ENCODE data around the gene COL5A1.

DNA sequence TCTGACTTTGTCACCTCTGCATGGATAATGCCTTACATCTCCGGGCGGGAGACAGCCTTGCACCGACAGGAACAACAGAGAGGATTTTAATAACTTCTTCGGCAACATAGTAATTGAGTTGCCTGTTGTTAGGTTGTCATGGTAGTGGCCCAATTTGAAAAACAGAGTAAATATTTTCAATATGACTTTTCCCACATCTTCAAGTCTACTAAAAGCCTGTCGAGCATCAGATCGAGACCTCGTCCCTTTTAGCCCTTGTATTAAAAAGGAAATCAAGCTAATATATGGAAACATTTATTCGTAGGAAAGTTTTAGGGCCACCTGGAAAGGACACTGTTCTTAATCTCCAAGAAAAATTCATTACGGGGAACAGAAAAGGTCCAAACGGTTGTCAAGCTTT is 168.2 kb downstream of the COL5A1 start:
- TF ChIP-seq POLR2A (IDR thresholded peaks at IDR 0.05): no peak
- TF ChIP-seq, protein P1, sequence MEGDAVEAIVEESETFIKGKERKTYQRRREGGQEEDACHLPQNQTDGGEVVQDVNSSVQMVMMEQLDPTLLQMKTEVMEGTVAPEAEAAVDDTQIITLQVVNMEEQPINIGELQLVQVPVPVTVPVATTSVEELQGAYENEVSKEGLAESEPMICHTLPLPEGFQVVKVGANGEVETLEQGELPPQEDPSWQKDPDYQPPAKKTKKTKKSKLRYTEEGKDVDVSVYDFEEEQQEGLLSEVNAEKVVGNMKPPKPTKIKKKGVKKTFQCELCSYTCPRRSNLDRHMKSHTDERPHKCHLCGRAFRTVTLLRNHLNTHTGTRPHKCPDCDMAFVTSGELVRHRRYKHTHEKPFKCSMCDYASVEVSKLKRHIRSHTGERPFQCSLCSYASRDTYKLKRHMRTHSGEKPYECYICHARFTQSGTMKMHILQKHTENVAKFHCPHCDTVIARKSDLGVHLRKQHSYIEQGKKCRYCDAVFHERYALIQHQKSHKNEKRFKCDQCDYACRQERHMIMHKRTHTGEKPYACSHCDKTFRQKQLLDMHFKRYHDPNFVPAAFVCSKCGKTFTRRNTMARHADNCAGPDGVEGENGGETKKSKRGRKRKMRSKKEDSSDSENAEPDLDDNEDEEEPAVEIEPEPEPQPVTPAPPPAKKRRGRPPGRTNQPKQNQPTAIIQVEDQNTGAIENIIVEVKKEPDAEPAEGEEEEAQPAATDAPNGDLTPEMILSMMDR (IDR thresholded peaks at IDR 0.05 in 4 of 5, conservative IDR thresholded peaks at IDR 0.05 in 1 of 5): no peak
